Trophoblast cell (in vitro differentiated cells and primary cell): ENCODE results near the gene MAGIX.
"Not testable (repeated sequence)": the region's sequence is repeated elsewhere in the genome, so short reads cannot be mapped to it uniquely, and the experiment has no call there.

Experiments used
- DNase-seq, 2 donors: peaks; one replicate each; pipeline ENCODE4 v3.0.0-alpha.2; 2016
- H2AFZ ChIP-seq: 2 replicates; pipeline ENCODE4 v1.6.1; 2013; ENCODE audit warnings: low read length, moderate library complexity, mild to moderate bottlenecking; ENCODE audit not compliant: insufficient read depth, poor library complexity
- H2AK5ac ChIP-seq: 2 replicates; pipeline ENCODE4 v1.6.1; 2013; ENCODE audit warnings: mild to moderate bottlenecking, low read length
- H2BK120ac ChIP-seq: 2 replicates; pipeline ENCODE4 v1.6.1; 2013; ENCODE audit warnings: low read length, mild to moderate bottlenecking, moderate library complexity; ENCODE audit not compliant: insufficient read depth, poor library complexity
- H2BK12ac ChIP-seq: 2 replicates; pipeline ENCODE4 v1.6.1; 2013; ENCODE audit warnings: mild to moderate bottlenecking, low read length, moderate library complexity
- H2BK5ac ChIP-seq: 2 replicates; pipeline ENCODE4 v1.6.1; 2013; ENCODE audit warnings: low read length, low read depth, moderate library complexity, mild to moderate bottlenecking; ENCODE audit not compliant: poor library complexity
- H3K14ac ChIP-seq: 2 replicates; pipeline ENCODE4 v1.6.1; 2013; ENCODE audit warnings: mild to moderate bottlenecking, low read length
- H3K18ac ChIP-seq: 2 replicates; pipeline ENCODE4 v1.6.1; 2013; ENCODE audit warnings: mild to moderate bottlenecking, low read length
- H3K23ac ChIP-seq: 2 replicates; pipeline ENCODE4 v1.6.1; 2013; ENCODE audit warnings: low read length
- H3K27ac ChIP-seq: 2 replicates; pipeline ENCODE4 v1.5.1; 2013; ENCODE audit warnings: low read depth, mild to moderate bottlenecking, inconsistent platforms, low read length, moderate library complexity
- H3K27me3 ChIP-seq: 2 replicates; pipeline ENCODE4 v1.6.1; 2013; ENCODE audit warnings: inconsistent platforms, mild to moderate bottlenecking, low read length, moderate library complexity; ENCODE audit not compliant: insufficient read depth
- H3K36me3 ChIP-seq, 2 experiments: 1 replicate in 1 of 2; 2 replicates in 1 of 2; pipeline ENCODE4 v1.6.1; 2013; ENCODE audit warnings: low read length in 2 of 2, mild to moderate bottlenecking in 2 of 2, moderate library complexity in 1 of 2; ENCODE audit not compliant: insufficient read depth in 2 of 2, control insufficient read depth in 1 of 2
- H3K4ac ChIP-seq: 2 replicates; pipeline ENCODE4 v1.6.1; 2013; ENCODE audit warnings: low read depth, mild to moderate bottlenecking, low read length, moderate library complexity
- H3K4me1 ChIP-seq, 2 experiments: 1 replicate in 1 of 2; 2 replicates in 1 of 2; pipeline ENCODE4 v1.6.1; 2013; ENCODE audit warnings: low read length in 2 of 2, mild to moderate bottlenecking in 2 of 2, moderate library complexity in 1 of 2; ENCODE audit not compliant: insufficient read depth in 2 of 2, control insufficient read depth in 1 of 2
- H3K4me2 ChIP-seq: 2 replicates; pipeline ENCODE4 v1.6.1; 2013; ENCODE audit warnings: inconsistent platforms, mild to moderate bottlenecking, low read length, moderate library complexity
- H3K4me3 ChIP-seq: 2 replicates; pipeline ENCODE4 v1.5.1; 2013; ENCODE audit warnings: mild to moderate bottlenecking, low read depth, low read length, inconsistent platforms
- H3K79me1 ChIP-seq: one replicate; pipeline ENCODE4 v1.6.1; 2013; ENCODE audit warnings: low read length
- H3K79me2 ChIP-seq: 2 replicates; pipeline ENCODE4 v1.6.1; 2013; ENCODE audit warnings: low read length, mild to moderate bottlenecking; ENCODE audit not compliant: control insufficient read depth, insufficient read depth, poor library complexity
- H3K9ac ChIP-seq: 2 replicates; pipeline ENCODE4 v1.6.1; 2013; ENCODE audit warnings: mild to moderate bottlenecking, low read length
- H3K9me3 ChIP-seq: 2 replicates; pipeline ENCODE4 v1.6.1; 2013; ENCODE audit warnings: low read depth, mild to moderate bottlenecking, control low read depth, inconsistent platforms, low read length; ENCODE audit not compliant: insufficient read depth
- H4K12ac ChIP-seq: 2 replicates; pipeline ENCODE4 v1.6.1; 2013; ENCODE audit warnings: low read depth, mild to moderate bottlenecking, low read length, moderate library complexity
- H4K8ac ChIP-seq: 2 replicates; pipeline ENCODE4 v1.6.1; 2013; ENCODE audit warnings: low read depth, mild to moderate bottlenecking, low read length, moderate library complexity
- H4K91ac ChIP-seq: one replicate; pipeline ENCODE4 v1.6.1; 2013; ENCODE audit warnings: low read depth, mild to moderate bottlenecking, low read length, moderate library complexity
- WGBS: extraction: QIAGEN DNeasy Blood & Tissue Kit; methylation state at CpG from one replicate; pipeline ENCODE4 v1.1.7; 2013; ENCODE audit warnings: missing lambda C conversion rate; ENCODE audit not compliant: insufficient read length, insufficient coverage; ENCODE audit errors: extremely low coverage; 5-methylcytosine and 5-hydroxymethylcytosine counted together

Gene MAGIX

DNA sequence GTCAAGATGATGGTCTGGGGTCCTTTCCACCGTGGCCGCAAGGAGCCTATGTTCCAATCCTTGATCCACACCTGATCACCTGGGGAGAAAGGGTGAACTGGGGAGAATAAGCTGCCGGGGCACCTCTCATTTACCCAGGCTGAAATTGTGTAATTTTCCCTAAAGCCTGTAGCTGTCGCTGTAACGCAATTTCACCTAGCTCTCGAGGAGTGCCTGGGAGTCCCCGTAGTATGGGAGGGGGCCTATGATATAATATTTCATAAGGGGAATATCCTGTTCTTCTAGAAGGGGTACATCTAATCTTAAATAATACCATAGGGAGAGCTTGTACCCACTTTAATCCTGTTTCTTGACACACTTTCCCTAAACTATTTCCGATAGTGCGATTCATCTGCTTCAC lies 20.3 kb upstream of the MAGIX start:
- H3K79me1 ChIP-seq, H2BK120ac ChIP-seq, H3K4ac ChIP-seq, H3K9me3 ChIP-seq, H3K4me2 ChIP-seq, H3K9ac ChIP-seq, H3K23ac ChIP-seq, H2BK12ac ChIP-seq, H4K8ac ChIP-seq, H4K12ac ChIP-seq, H4K91ac ChIP-seq, H2BK5ac ChIP-seq, H3K79me2 ChIP-seq, H3K27ac ChIP-seq, DNase-seq, H3K14ac ChIP-seq, H2AFZ ChIP-seq, H3K27me3 ChIP-seq, H3K18ac ChIP-seq, H3K4me3 ChIP-seq, H3K4me1 ChIP-seq, H2AK5ac ChIP-seq, H3K36me3 ChIP-seq: not testable (repeated sequence)
- no CpG with 5 or more reads among the region's 9 CpGs for WGBS

DNA sequence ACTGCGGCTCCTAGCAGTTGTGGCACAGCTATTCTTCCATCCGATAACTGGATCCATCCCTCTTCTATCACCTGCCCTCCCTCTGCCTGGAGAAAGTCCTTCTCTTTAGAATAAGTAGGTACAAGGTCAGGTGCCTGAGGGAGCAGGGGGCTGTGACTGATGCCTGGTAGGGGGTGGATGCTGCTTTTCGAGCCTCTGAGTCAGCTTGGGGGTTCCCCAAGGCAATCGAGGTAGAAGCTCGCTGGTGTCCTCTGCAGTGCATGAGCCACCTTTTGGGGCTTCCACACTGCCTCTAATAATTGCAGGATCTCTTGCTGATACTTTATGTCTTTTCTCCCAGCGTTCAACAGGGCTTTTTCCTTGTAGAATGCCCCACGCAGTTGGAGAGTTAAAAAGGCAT lies 19.4 kb upstream of the MAGIX start:
- WGBS: no CpG with 5 or more reads among the region's 7 CpGs
- not testable (repeated sequence) for H2BK120ac ChIP-seq, H3K4me2 ChIP-seq, H3K4me1 ChIP-seq, H3K36me3 ChIP-seq, DNase-seq, H3K23ac ChIP-seq, H3K18ac ChIP-seq, H2BK5ac ChIP-seq, H3K9ac ChIP-seq, H3K9me3 ChIP-seq, H3K14ac ChIP-seq, H3K27ac ChIP-seq, H3K4ac ChIP-seq, H2AFZ ChIP-seq, H3K27me3 ChIP-seq, H3K79me1 ChIP-seq, H4K12ac ChIP-seq, H4K91ac ChIP-seq, H3K79me2 ChIP-seq, H2AK5ac ChIP-seq, H2BK12ac ChIP-seq, H3K4me3 ChIP-seq, H4K8ac ChIP-seq

DNA sequence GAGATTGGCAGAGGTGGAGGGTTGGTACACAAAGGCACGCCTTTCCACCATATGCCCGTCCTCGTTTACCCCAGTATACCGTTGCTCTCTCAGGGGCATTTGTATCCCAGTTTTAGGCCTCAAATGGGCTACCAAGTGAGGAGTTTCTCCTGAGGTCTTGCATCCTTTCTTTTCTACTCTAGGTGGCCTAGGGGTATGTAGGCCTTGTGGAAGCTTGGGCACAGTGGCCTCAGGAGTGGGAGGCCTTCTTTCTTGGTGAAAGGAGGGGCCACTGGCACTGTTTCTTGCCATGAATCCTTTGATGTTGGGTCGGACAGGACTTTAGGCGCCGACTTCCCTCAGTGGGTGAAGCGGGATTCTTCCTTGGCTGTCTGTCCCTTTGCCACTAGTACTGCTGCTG lies 15.3 kb upstream of the MAGIX start:
- Histone ChIP-seq H4K8ac (no peak overlapping the region), H3K18ac (no peak overlapping the region), H3K36me3 (no peaks in the 10 kb centered on the region), H3K79me2 (no peaks in the 10 kb centered on the region), H2BK12ac (no peak overlapping the region), H3K4ac (no peak overlapping the region), H3K79me1 (no peaks in the 10 kb centered on the region), H3K14ac (no peak overlapping the region), H3K4me1 (no peaks in the 10 kb centered on the region), H3K9ac (no peak overlapping the region), H2AK5ac (no peak overlapping the region), H3K9me3 (no peaks in the 10 kb centered on the region), H3K4me2 (no peak overlapping the region), H2BK5ac (no peak overlapping the region), H4K12ac (no peak overlapping the region), H4K91ac (no peak overlapping the region), H2AFZ (no peak overlapping the region), H2BK120ac (no peak overlapping the region), H3K27me3 (no peaks in the 10 kb centered on the region), H3K27ac (no peak overlapping the region), H3K23ac (no peak overlapping the region), H3K4me3 (no peak overlapping the region)
- no CpG with 5 or more reads among the region's 8 CpGs for WGBS
- DNase-seq: no peak

DNA sequence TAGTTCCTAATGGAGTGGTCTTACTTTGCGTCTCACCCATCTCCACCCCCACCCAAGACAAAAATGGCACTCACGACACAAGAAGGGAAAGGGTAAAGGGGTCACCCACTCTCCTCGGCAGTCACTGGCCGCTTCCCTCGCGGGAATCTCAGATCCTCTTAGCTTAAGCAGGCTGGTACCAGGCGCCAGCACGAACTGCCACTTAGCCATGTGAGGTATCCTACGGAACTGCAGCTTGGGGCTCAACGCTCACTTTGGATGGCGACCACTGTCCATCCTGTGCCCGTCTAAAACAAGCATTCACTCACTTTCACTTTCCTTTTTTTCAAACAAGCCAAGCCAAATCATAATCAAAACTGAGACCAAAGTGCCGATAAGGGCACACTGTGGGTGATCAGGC lies 14.6 kb upstream of the MAGIX start:
- H3K4me2 ChIP-seq: no peak overlapping the region
- WGBS: no CpG with 5 or more reads among the region's 13 CpGs
- H3K9ac ChIP-seq: no peak overlapping the region
- H3K27me3 ChIP-seq: no peaks in the 10 kb centered on the region
- H3K14ac ChIP-seq: no peak overlapping the region
- H3K4me3 ChIP-seq: no peak overlapping the region
- H3K79me1 ChIP-seq: no peaks in the 10 kb centered on the region
- DNase-seq: no peak
- H3K18ac ChIP-seq: no peak overlapping the region
- H4K12ac ChIP-seq: no peak overlapping the region
- H3K36me3 ChIP-seq: no peaks in the 10 kb centered on the region
- H2BK5ac ChIP-seq: no peak overlapping the region
- no peak overlapping the region for H3K27ac ChIP-seq
- H4K91ac ChIP-seq: no peak overlapping the region
- no peak overlapping the region for H2AK5ac ChIP-seq
- H3K9me3 ChIP-seq: no peaks in the 10 kb centered on the region
- H3K23ac ChIP-seq: no peak overlapping the region
- no peak overlapping the region for H2BK12ac ChIP-seq
- H3K4ac ChIP-seq: no peak overlapping the region
- no peaks in the 10 kb centered on the region for H3K4me1 ChIP-seq
- no peaks in the 10 kb centered on the region for H3K79me2 ChIP-seq
- H2AFZ ChIP-seq: no peak overlapping the region
- H2BK120ac ChIP-seq: peak overlapping the region; percentile 13
- no peak overlapping the region for H4K8ac ChIP-seq
